ELR (cell line): ENCODE measurements around the gene ZNF81.
"Not testable (repeated sequence)": the region's sequence is repeated elsewhere in the genome, so short reads cannot be mapped to it uniquely, and the experiment has no call there.

Source experiments
- DNase-seq: peaks from one replicate; pipeline ENCODE4 v3.0.0-alpha.2; 2015; ENCODE audit warnings: low read depth

The ZNF81 gene

DNA sequence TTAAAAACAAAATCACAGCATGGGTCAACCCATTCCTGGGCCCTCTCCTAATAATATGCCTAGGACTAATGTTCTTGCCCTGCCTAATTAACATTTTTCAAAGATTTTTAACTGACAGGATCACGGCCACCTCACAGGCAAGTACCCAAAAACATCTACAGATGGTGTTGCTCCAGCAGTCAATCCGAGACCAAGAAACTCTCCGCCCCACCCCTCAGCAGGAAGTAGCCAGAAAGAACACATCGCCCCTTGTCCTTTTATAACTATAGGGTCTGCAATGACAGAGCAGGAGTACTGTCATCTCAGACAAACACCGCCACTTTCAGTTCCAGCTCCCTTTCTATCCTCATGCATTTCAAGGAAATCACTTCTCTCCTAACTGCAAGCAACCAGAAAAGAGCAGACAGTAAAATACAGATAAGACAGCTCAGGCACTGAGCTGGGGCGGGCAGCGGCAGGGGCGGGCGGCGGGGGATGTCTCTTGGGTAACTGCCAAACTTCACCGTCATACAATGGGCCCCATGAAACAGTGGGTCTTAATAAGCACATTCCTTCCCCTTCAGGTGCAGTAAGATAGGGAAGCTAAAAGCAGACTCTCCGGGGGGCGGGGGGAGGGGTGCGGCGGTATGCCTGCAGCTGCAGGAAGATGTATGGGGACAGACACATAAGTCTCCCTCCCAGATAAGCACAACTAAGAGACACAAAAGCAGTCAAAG is 99.7 kb downstream of the ZNF81 start:
- DNase-seq, result no peak

DNA sequence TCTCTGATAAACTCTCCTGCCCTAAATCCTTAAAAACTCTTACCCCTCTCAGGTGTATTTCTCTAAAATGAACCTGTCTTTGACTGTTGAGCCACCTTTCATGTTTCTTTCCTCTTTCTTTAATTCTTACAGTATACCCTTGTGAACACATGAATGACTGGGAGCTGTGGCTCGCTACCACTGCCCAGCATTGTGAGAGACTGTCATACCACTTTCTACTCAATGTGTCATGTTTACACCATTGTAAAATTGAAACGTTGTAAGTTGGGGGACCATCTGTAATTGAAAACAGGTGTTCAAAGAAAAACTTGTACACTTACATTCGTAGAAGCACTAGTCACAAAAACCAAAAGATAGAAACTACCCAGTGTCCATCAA is 100.2 kb downstream of the ZNF81 start:
- DNase-seq, result no peak

DNA sequence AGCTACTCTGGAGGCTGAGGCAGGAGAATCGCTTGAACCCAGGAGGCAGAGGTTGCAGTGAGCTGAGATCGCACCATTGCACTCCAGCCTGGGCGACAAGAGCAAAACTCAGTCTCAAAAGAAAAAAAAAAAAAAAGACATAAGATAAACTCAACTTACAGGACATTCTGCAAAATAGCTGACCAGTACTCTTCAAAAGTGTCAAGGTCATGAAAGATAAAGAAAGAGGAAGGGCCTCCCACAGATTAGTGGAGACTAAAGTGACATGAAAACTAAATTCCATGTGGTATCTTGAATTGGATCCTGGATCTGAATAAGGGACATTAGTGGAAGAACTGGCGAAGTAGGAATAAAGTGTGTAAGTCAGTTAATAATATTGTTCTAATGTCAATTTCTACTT is 103.7 kb downstream of the ZNF81 start:
- DNase-seq, result no peak

DNA sequence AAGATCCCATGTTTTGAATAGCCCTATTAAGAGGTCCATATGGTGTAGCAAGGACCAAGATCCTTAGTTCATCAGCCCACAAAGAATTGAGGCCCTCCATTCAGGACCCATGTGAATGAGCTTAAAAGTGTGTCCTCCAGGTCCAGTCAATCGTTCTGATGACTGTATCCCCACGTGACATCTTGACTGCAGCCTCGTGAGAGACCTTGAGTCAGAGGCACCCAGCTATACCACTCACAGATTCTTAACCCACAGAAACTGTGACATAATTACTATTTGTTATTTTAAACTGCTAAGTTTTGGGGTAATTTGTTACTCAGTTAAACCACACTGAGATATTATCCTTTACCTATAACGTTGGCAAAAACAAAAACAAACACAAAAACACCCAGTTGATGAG is 104.7 kb downstream of the ZNF81 start:
- DNase-seq, result peak; percentile 21

DNA sequence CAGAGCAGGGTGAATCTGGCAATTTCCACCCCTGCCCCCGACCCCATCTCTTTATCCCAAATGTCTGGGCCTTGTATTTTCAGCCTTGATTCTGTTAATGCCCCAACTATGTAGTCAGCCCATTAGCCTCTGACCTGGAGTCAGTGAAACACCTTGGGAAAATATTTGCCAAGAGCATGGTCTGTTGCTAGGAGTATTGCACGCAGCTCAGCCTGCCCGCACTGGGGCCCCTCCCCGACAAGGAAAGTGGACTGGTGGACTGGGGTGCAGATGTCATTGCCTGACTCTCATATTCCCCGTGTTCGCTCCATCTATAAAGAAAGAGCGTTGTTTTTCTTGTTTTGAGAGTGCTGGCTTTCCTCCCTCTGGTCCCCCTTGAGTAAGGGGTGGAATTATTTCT is 118.6 kb downstream of the ZNF81 start:
- not testable (repeated sequence) for DNase-seq

DNA sequence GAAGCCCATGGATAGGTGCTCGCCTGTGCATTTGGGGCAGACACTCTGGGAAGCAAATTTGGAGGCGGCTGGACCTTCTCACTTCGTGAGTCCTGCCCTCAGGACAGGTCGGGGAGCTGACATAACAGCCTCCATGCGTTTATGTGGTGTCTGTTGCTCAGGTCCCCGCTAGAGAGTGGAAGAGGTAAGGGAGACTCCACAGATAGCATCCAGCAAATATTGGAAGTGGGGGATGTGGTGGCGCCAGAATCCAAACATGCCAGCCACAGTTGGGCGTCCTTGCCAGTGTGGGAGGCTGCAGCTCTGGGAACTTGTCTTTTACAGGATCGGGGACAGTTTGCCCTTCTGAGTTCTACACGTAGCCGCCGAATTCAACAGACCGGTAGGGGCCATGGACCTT is 119.3 kb downstream of the ZNF81 start:
- DNase-seq, result no peak

DNA sequence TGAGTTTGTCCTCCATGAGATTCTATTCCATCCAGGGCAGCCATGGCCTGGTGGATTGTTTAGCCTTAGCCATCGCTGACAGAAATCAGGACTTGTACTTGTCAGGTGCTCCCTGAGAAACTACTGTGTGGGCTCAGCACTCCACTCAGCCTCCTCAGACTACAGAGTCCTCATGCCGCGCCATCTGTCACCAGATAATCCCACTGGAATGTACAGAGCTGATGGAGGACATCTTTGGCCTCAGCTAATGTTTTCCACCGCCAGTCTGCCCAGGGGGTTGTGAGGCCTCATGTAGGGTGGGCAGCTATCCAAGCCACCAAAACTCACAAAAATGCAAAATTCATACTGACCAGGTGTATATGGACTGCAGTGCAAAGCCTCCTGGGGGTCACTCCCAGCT is 121.5 kb downstream of the ZNF81 start:
- not testable (repeated sequence) for DNase-seq

DNA sequence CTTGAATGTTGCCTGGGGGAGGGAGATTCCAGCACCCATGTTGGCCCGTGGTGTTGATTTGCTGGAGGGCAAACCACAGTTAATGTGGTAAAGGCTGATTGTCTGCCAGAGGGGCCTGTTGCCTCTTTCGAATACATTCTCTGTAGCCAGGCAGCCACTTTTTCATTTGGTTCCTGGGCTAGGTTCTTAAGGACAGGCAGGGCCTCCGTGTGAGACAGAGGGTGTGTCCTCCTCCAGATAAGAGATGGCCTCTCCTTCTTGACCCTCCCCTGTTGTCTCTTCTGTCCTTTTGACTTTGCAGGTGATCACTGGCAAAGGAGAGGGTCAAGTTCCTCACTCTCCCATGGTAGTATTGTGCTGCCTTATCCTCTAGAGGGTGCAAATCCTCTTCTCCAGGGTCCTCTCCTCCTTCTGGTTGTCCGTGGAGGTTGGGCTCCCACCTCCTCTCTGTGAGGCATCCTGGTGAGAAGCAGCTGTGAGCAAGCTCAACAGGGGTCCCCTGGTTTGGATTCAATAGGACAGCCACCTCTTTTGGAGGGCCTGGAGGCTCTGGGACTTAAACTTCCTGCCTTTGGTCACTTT is 122.2 kb downstream of the ZNF81 start:
- DNase-seq, result peak; percentile 26

DNA sequence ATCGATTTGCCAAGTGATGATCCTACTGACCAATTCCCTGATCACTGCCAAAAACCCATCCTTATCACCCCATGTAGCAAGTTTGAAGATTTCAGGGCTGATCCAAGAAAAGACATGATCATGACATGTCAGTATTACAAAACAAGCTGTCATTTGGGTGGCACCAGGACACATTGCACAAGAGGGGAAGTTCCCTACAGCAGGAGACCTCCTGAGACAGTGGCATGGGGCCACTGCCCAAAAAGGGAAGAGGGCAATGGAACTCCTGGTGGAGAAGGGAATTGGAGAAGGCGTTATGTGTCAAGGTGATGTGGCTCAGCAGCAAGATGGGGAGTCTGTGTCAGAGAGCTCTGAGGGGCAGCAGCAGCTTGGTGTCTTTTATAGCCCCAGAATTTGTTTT is 123.7 kb downstream of the ZNF81 start:
- DNase-seq, result no peak

DNA sequence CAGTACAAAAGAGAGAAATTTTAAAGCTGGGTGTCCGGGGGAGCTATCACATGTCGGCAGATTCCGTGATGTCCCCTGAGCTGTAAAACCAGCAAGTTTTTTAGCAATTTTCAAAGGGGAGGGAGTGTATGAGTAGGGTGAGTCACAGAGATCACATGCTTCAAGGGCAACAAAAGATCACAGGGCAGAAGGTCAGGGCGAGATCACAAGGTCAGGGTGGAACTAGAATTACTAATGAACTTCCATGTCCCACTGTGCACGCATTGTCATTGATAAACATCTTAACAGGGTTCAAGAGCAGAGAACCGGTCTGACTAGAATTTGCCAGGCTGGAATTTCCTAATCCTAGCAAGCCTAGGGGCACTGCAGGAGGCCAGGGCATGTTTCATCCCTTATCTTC is 125.1 kb downstream of the ZNF81 start:
- not testable (repeated sequence) for DNase-seq

DNA sequence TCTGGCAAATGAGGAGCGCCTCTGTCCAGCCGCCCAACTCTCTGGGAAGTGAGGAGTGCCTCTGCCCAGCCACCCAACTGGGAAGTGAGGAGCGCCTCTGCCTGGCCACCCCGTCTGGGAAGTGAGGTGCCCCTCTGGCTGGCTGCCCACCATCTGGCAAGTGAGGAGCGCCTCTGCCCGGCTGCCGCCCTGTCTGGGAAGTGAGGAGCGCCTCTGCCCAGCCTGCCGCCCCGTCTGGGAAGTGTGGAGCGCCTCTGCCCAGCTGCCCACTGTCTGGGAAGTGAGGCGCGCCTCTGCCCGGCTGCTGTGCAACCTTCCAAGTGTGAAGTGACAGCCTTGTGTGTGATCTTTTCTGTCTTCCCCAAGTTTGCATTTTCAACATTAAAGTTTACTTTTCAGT is 128.8 kb downstream of the ZNF81 start:
- DNase-seq, result not testable (repeated sequence)
